Upper lobe of left lung (tissue), 6 donors: ENCODE measurements around the gene PTCD3. TPM values are rescaled to one million over a fixed set of nuclear protein-coding genes. Genes with fewer than 3 reads are reported as not detected.

Experiments
- ATAC-seq, 2 donors: fragments of 200-7000 bp; cut with Tn5 transposase; one replicate each; pipeline ENCODE4 v1.9.1; 2022; ENCODE audit warnings: mild to moderate bottlenecking in 2 of 2, moderate library complexity in 2 of 2; ENCODE audit not compliant: low FRiP score in 2 of 2
- DNase-seq, 2 donors: peaks; one replicate each; pipeline ENCODE4 v3.0.0-alpha.2; 2019 to 2020
- H3K27ac ChIP-seq, 4 donors: fragments of 200-600 bp; sonication (generic); one replicate each; pipeline ENCODE4 v1.5.1; 2016 to 2019
- H3K27me3 ChIP-seq, 4 donors: fragments of 200-600 bp; sonication (generic); one replicate each; pipeline ENCODE4 v1.5.1; 2017 to 2019
- H3K36me3 ChIP-seq, 4 donors: fragments of 200-600 bp; sonication (generic); one replicate each; pipeline ENCODE4 v1.5.1; 2016 to 2019
- H3K4me1 ChIP-seq, 4 donors: fragments of 200-600 bp; sonication (generic); one replicate each; pipeline ENCODE4 v1.5.1; 2018 to 2019
- H3K4me3 ChIP-seq, 4 donors: fragments of 200-600 bp; sonication (generic); one replicate each; pipeline ENCODE4 v1.5.1; 2017 to 2019; ENCODE audit warnings: mild to moderate bottlenecking in 2 of 4, moderate library complexity in 1 of 4
- H3K9me3 ChIP-seq, 4 donors: fragments of 200-600 bp; sonication (generic); one replicate each; pipeline ENCODE4 v1.5.1; 2018 to 2019
- EP300 ChIP-seq, 4 donors: sonication (generic); formaldehyde crosslinking; IDR thresholded peaks; one replicate each; pipeline ENCODE4 v1.5.1; 2017; ENCODE audit warnings: antibody characterized with exemption in 4 of 4, control low read depth in 2 of 4
- POLR2A ChIP-seq, 4 donors: fragments of 450-650 bp; IDR thresholded peaks; one replicate each; pipeline ENCODE4 v1.5.1; 2016 to 2017; ENCODE audit warnings: antibody characterized with exemption in 4 of 4, mild to moderate bottlenecking in 2 of 4
- POLR2AphosphoS5 ChIP-seq, 2 donors: sonication (generic); formaldehyde crosslinking; IDR thresholded peaks; one replicate each; pipeline ENCODE4 v1.5.1; 2017; ENCODE audit warnings: antibody characterized with exemption in 2 of 2
- WGBS, 2 donors: methylation state at CpG; one replicate each; pipeline ENCODE4 v1.1.5; 2017 to 2018; 5-methylcytosine and 5-hydroxymethylcytosine counted together
- total RNA-seq, 6 donors: library from RNA; depleted of rRNA in 4 of 6; stranded (reverse); fragments of >200 nt in 4 of 6; gene quantifications; one replicate each; pipeline versions ENCODE4 v1.1.0 to v1.2.1, GENCODE V29; 2016 to 2021
- TF ChIP-seq, protein P1 (sequence below), 6 experiments: fragments of 450-650 bp in 4 of 6; fragments of 200-600 bp in 2 of 6; sonication (generic) in 2 of 6; IDR thresholded peaks; one replicate each; pipeline ENCODE4 v1.5.1; 2016 to 2019; ENCODE audit warnings: antibody characterized with exemption in 6 of 6
- donor health status: DM: no; HTN: no; CAD: no; lungs with moderate emphysema.
- donor health status: DM: no; HTN: yes; CAD: no; lungs with severe emphysema.

Gene PTCD3
- total RNA-seq, 6 donors from 2014 or later, result 37.0 to 79.4 (median 64.3) TPM

DNA sequence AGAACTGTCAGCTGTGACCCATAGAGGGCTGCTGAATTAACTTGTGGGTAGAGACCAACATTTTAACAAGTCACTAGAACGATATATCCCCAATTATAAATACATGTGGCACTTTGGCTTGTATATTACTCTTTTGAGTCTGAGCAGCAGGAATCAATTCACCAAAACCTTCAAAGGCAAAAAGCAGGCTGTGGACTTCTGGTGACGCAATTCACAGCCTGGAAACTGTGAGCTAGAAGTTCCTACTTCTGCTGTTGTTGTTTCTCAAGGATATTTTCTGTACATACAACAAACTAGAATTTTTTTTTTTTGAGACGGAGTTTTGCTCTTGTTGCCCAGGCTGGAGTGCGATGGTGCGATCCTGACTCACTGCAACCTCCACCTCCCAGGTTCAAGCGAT is 37.3 kb downstream of the PTCD3 start:
- H3K4me3 ChIP-seq, result no peak overlapping the region
- H3K27me3 ChIP-seq, result no peaks in the 10 kb centered on the region
- no peak for DNase-seq
- no peaks in the 10 kb centered on the region for H3K9me3 ChIP-seq
- TF ChIP-seq EP300 (IDR thresholded peaks at IDR 0.05) (no peak), POLR2A (IDR thresholded peaks at IDR 0.05) (no peak)
- H3K36me3 ChIP-seq, result peaks cover 27 to 99% (median 76%) of the 10 kb centered on the region in 4 donors
- no peaks in the 10 kb centered on the region for H3K4me1 ChIP-seq
- WGBS, 2 donors, result 86 to 89% methylated on average over 6 of the region's 6 CpGs
- no peak for ATAC-seq
- no peak overlapping the region for H3K27ac ChIP-seq

DNA sequence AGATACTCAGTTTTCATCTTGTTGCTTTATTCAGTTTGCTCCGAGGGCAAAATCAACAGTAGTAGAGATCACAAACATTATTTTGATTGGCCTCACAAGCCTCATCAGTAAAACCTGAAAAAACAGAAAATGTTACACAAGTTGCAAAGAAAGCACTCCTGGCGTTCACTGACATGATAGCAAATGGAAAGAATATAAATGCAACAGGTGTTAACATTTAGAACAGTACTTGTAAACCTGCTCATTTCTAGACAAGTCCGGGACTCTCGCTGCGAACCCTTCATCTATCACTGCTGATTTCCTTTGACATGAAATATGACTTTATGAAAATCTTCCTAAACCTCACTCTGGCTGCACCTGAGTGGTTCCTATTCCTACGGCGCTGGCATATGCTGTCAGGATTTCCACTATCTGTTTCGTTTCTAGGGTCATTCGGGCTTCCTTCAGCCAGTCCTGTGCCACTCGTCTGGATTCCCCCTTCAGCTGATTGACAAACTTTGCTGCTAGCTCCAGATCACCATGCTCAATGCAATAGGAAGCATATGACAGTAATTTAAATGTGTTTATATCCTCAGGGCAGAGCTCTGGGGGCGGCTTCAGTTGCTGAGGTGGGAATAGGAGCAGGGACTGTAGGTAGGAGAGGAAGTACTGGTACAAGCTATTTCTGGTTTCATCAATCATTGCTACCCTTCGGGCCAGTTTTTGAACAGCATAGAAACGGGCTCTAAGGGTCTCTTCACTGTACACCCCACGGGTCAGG is 38.1 kb downstream of the PTCD3 start:
- H3K4me3 ChIP-seq, result no peak overlapping the region
- WGBS, 2 donors, result 90 to 91% methylated on average over 14 of the region's 14 CpGs
- H3K27me3 ChIP-seq, result no peaks in the 10 kb centered on the region
- H3K36me3 ChIP-seq, result peaks cover 22 to 99% (median 76%) of the 10 kb centered on the region in 4 donors
- TF ChIP-seq POLR2AphosphoS5 (IDR thresholded peaks at IDR 0.05), result no peak
- TF ChIP-seq EP300 (IDR thresholded peaks at IDR 0.05), result no peak
- TF ChIP-seq, protein P1, sequence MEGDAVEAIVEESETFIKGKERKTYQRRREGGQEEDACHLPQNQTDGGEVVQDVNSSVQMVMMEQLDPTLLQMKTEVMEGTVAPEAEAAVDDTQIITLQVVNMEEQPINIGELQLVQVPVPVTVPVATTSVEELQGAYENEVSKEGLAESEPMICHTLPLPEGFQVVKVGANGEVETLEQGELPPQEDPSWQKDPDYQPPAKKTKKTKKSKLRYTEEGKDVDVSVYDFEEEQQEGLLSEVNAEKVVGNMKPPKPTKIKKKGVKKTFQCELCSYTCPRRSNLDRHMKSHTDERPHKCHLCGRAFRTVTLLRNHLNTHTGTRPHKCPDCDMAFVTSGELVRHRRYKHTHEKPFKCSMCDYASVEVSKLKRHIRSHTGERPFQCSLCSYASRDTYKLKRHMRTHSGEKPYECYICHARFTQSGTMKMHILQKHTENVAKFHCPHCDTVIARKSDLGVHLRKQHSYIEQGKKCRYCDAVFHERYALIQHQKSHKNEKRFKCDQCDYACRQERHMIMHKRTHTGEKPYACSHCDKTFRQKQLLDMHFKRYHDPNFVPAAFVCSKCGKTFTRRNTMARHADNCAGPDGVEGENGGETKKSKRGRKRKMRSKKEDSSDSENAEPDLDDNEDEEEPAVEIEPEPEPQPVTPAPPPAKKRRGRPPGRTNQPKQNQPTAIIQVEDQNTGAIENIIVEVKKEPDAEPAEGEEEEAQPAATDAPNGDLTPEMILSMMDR (IDR thresholded peaks at IDR 0.05), result no peak
- no peak for TF ChIP-seq POLR2A (IDR thresholded peaks at IDR 0.05)
- H3K4me1 ChIP-seq, result no peaks in the 10 kb centered on the region
- H3K27ac ChIP-seq, result no peak overlapping the region
- H3K9me3 ChIP-seq, result no peaks in the 10 kb centered on the region
- DNase-seq (no peak), ATAC-seq (no peak)

DNA sequence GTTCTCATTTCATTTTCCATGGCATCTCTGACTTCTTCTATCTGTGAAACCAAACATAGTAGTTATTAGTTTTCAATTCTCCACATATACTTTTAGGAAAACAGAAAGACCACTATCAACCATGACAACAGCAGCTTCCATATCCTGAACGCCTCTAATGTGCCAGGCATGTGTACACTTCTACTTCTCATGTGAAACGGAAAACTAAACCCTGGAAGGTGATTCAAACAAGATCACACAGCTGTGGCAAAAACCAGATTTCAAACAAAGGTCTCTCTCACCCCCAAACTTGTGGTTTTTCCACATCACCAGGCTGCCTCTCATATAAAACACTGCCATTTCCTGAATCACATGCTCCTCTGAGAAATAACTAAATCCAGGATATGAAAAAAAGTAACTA is 41.8 kb downstream of the PTCD3 start:
- no peak overlapping the region for H3K27ac ChIP-seq
- H3K36me3 ChIP-seq, result peaks cover 22 to 86% (median 76%) of the 10 kb centered on the region in 4 donors
- no peaks in the 10 kb centered on the region for H3K27me3 ChIP-seq
- H3K4me1 ChIP-seq, result no peaks in the 10 kb centered on the region
- WGBS, 2 donors, result 87 to 88% methylated on average over 2 of the region's 2 CpGs
- no peaks in the 10 kb centered on the region for H3K9me3 ChIP-seq
- ATAC-seq (no peak), DNase-seq (no peak)
- TF ChIP-seq EP300 (IDR thresholded peaks at IDR 0.05) (no peak), POLR2A (IDR thresholded peaks at IDR 0.05) (no peak), POLR2AphosphoS5 (IDR thresholded peaks at IDR 0.05) (no peak)
- TF ChIP-seq, protein P1 (IDR thresholded peaks at IDR 0.05), result no peak
- H3K4me3 ChIP-seq, result no peak overlapping the region

DNA sequence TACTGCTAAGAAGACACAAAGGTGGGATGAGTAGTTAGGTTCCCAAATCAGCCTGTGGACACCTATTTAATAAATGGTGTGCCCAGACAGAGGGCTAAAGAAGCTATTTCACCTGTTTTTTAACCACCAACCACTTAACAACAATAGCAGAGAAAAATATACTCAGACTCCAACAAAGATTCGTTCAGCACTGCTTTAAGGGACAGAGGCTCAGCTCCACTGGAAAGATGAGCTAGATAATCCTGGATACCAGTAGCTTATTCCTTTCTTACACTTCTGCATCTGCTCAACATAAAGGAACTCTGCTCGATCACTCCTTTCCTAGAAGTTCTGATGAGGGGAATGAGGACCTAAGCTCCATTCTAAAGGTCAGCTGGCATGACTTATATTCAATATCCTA is 44.5 kb downstream of the PTCD3 start:
- no peak for ATAC-seq
- WGBS, 2 donors, result 89 to 94% methylated on average over 2 of the region's 2 CpGs
- peaks cover 17 to 73% (median 62%) of the 10 kb centered on the region in 4 donors for H3K36me3 ChIP-seq
- H3K4me1 ChIP-seq, result no peaks in the 10 kb centered on the region
- TF ChIP-seq, protein P1 (IDR thresholded peaks at IDR 0.05), result no peak
- TF ChIP-seq POLR2A (IDR thresholded peaks at IDR 0.05), result no peak
- TF ChIP-seq EP300 (IDR thresholded peaks at IDR 0.05), result no peak
- no peaks in the 10 kb centered on the region for H3K27me3 ChIP-seq
- H3K27ac ChIP-seq, result no peak overlapping the region
- H3K4me3 ChIP-seq, result no peak overlapping the region
- H3K9me3 ChIP-seq, result no peaks in the 10 kb centered on the region
- no peak for DNase-seq

DNA sequence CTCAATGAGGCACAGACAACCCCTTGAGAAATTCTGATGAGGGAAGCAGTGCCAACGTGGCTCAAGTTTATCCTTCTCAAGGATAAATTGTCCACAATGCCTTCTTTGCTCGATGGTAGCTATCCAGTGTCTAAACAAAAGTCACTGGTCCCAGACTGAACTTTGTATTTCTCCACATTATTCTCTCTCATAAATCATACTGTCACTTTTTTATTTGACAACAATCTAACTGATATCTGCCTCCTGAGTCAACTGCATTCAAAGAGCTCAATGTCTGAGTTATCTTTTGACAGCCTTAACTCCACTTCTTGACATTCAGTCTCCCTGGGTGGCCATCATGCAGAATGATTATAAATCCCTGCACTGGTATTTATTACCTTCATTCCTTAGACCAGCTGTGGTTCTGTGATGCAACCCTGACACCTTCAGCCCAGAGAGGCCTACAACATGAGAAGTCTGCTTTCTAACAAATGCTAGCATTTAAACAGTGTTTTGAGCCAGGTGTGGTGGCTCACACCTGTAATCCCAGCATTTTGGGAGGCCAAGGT is 51.0 kb downstream of the PTCD3 start:
- Histone ChIP-seq H3K9me3 (no peaks in the 10 kb centered on the region), H3K36me3 (peaks cover 20 to 78% (median 52%) of the 10 kb centered on the region in 4 donors), H3K27ac (no peak overlapping the region), H3K27me3 (no peaks in the 10 kb centered on the region), H3K4me1 (no peaks in the 10 kb centered on the region), H3K4me3 (no peak overlapping the region)
- 90 to 96% methylated on average over 2 of the region's 2 CpGs for WGBS, 2 donors
- no peak for DNase-seq
- no peak for ATAC-seq
- TF ChIP-seq POLR2AphosphoS5 (IDR thresholded peaks at IDR 0.05), result no peak
- TF ChIP-seq, protein P1 (IDR thresholded peaks at IDR 0.05), result no peak
- no peak for TF ChIP-seq EP300 (IDR thresholded peaks at IDR 0.05)
- TF ChIP-seq POLR2A (IDR thresholded peaks at IDR 0.05), result no peak
